ENCODE data around the gene RNF113B. TPM values are rescaled to one million over a fixed set of nuclear protein-coding genes. Genes with fewer than 3 reads are reported as not detected.

Gene RNF113B
- polyA plus RNA-seq, 1 donor: not detected

GRCh38 chr13:98203646-98204326, 26.7 kb upstream of the RNF113B start:
- no peak for DNase-seq

DNA sequence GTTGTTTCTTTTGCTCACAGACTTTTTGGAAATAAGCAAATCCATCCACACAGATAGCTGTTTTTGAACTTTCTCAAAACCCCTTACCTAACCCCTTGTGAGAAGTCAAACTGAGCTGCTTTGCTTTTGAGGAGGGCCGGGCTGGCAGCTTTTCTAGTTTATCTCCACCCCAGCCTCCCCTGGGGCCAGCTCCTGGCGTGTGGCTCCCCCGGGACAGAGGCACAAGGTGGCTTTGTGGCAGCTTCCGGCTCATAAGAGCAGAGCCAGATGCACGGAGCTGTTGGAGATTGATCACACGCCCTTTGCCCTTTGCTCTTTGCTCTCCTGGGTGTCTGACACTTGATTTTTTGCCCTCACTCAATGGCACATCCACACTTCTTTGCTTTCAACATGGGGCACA, 24.9 kb upstream of the RNF113B start:
- no peak for DNase-seq

- DNase-seq: no peak
Measured at GRCh38 chr13:98201189-98201588, 24.1 kb upstream of the RNF113B start.

GRCh38 chr13:98200211-98200878, 23.3 kb upstream of the RNF113B start:
- DNase-seq: no peak

GRCh38 chr13:98199480-98199879, 22.4 kb upstream of the RNF113B start:
- no peak for DNase-seq

DNA sequence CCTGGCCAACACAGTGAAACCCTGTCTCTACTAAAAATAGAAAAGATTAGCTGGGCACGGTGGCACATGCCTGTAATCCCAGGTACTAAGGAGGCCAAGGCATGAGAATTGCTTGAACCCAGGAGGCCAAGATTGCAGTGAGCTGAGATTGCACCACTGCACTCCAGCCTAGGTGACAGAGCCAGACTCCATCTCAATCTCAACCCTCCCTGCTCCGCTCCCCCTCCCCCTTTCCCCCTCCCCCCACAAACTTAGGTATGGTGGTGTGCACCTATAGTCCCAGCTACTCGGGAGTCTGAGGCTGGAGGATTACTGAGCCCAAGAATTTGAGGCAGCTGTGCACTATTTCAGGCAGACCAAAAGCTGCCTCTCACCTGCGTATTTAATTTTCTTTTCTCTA, 21.6 kb upstream of the RNF113B start:
- no peak for DNase-seq

DNA sequence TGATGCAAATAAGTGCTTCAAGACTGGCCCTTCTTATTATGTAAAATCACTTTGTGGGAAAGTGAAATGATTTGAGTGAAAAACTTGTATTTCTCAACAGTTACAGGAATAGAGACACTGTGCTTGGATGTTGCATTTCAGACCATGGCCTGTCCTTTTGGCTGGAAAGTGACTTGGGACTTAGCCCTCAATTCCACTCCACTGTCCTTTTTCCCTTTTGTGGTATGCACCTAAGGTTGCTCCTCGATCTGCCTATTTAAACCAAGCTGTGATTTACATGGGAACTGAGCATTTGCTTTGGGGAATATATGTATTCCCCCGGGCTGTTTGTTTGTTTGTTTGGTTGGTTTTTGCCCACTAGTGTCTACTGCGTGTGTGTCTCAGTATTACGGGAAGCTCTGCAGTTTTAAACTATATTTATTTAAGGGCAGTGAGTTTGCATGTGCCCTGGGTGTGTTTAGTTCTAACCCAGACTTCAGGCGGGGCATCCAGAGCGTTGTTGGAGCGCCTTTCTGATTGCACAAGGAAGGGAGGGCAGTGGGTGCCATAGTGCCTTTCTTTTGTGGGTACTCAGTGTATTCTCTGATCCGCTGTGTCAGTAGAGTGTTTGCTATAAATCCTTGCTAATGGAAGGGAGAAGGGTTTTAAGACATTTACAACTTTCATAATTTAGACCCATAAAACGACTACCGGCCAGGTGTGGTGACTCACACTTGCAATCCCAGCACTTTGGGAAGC, 18.2 kb upstream of the RNF113B start:
- no peak for DNase-seq

DNA sequence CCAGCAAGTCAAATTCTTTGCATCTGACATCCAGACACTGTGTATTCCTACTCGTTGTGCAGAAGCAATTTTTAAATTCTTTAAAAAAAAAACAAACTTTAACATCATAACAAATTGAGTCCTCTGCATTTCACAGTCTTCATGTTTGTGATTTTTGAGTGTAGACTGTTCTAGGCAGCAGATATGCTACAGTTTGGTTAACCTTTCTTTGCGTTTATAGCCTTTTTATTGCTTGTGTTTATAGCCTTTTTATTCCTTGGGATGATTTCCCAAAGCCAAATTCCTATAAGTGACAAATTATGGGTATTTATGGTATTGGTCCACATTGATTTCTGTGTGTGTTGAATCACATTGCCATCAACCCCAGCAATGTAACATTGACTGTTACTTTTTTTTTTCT, 14.9 kb upstream of the RNF113B start:
- no peak for DNase-seq

DNA sequence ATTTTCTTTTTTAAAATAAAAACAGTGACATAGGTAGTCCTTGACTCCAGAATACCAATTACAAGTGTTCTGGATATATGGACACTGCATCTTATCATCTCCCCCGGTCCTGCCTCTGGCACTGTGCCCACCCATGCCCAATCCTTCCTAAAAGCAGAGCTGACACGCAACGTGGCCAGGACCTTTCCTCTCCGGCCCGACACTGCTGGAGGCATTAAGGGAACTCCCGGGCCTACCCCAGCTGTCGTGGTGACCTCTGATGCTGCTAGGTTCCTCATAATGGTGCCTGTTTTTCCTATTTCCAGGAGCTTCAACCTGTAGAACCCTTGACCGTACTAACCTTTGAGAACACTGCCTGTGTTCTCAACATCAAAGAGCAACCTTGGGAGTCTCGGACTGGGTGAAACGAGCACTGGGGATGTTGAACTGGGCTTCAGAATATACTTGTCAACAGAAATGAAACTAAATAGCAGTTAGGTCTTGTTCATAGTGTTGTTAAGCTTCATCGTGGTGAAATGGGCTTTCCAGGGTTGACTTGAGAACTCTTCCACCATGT, 13.9 kb upstream of the RNF113B start:
- no peak for DNase-seq

- DNase-seq: no peak
Measured at GRCh38 chr13:98189841-98190505, 12.9 kb upstream of the RNF113B start.

- DNase-seq: no peak
Measured at GRCh38 chr13:98188544-98189166, 11.6 kb upstream of the RNF113B start.

DNA sequence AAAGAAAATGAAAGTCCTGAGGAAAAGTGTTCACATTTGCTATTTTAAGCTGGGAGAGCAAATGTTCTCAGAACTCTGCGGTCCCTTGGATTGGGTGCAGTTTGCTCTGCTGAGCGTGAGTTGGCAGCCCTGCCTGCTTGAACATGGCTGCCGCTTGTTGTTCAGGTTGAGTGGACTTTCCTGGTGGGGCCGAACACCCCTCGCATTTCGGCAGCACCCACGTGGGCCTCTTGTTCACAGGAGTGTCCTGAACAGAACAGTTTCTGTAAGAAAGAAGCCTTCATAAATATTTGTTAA, 10.8 kb upstream of the RNF113B start:
- DNase-seq: no peak

- DNase-seq: no peak
Measured at GRCh38 chr13:98187155-98187964, 10.3 kb upstream of the RNF113B start.

GRCh38 chr13:98184792-98185191, 7.7 kb upstream of the RNF113B start:
- DNase-seq: no peak

DNA sequence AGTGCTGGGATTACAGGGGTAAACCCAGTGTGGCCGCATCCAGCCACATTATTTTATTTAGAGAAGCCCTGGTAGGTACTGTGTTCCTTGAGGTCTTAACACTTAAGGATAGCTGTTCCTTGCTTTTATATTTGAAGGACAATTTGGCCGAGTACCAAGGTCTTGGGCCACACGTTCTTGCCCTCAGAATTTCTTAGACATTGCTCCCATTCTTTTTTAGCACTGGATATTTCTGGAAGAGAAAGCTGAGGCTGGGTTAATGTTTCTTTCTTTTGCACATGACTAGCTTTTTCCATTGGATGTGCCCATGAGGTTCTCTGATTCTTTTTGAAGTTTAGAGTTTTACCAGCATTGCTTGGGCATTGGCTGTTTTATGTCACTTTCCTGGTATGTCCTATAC, 5.5 kb upstream of the RNF113B start:
- DNase-seq: no peak

GRCh38 chr13:98182153-98182552, 5.1 kb upstream of the RNF113B start:
- no peak for DNase-seq

GRCh38 chr13:98181111-98181815, 4.2 kb upstream of the RNF113B start:
- DNase-seq: no peak

DNA sequence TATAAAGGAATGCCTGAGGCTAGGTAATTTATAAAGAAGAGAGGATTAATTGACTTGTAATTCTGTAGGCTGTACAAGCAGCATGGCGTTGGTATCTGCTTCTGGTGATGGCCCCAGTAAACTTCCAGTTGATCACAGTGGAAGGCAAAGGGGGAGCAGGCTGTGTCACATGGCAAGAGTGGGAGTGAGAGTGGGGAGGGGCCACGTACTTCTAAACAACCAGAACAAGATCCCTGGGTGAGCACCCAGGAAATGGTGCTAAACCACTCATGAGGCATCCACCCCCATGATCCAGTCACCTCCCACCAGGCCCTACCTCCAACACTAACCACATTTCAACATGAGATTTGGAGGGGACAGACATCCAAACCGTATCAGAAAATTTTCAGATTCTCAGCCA, 3.0 kb upstream of the RNF113B start:
- DNase-seq: no peak

DNA sequence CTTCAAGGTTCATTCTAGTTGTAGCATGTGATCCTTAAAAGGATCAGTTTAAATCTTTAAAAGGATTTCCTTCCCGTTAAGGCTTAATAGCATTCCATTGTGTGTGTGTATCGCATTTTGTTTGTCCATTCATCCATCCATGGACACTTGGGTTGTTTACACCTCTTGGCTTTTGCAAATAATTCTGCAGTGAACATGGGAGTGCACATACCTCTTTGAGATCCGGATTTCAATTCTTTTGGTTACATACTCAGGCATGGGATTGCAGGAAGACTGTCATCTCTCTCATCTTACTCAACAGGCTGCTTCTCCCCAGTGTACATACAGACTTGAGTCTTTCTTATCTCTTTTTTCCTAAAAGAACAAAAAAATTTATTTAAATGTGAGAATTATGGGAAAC, 1.2 kb downstream of the RNF113B start:
- DNase-seq: no peak

DNA sequence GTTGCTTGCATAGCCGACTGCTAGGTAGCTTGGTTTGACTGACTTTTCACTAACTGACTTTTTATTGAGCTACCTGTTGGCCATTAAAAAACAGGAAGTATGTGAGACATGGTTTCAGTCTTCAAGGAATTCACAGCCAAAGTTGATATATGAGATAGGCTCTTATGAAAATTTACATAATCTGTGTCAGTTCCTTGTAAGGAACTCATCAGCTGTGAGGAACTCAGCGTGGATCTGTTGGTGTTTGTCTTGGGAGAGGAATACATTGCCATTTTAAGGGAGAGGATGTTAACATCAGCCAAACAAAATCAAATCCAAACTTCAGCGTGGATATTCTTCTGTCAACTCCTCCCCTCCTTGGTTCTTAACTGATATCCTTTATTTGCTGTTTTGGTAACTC, 2.0 kb downstream of the RNF113B start:
- DNase-seq: no peak

GRCh38 chr13:98174307-98174706, 2.8 kb downstream of the RNF113B start:
- DNase-seq: no peak

Data from left kidney (tissue), 2 donors.